A549 (cell line): ENCODE results near the gene FOXP1. TPM values are rescaled to one million over a fixed set of nuclear protein-coding genes. Genes with fewer than 3 reads are reported as not detected.

Source experiments
- ATAC-seq, 2 experiments: fragments of 200-7000 bp in 1 of 2; fragments of >200 bp in 1 of 2; cut with Nextera tagmentation in 1 of 2; cut with Tn5 transposase in 1 of 2; 3 replicates each; pipeline versions ENCODE4 v1.8.0 to v1.9.1; 2018 to 2020; ENCODE audit warnings: mild to moderate bottlenecking in 1 of 2, moderate library complexity in 1 of 2
- CTCF ChIA-PET: fragments of 300-600 bp; sonication (Branson Sonifier 250); formaldehyde crosslinking; extraction: SDS; loops from one replicate; lab custom pipeline; 2021; ENCODE audit warnings: antibody characterized with exemption, inconsistent platforms; lab: Yijun Ruan, JAX
- POLR2A ChIA-PET: fragments of 350-600 bp; formaldehyde crosslinking; extraction: SDS; loops from one replicate; lab custom pipeline; 2021; ENCODE audit warnings: antibody characterized with exemption, inconsistent platforms; lab: Yijun Ruan, JAX
- DNase-seq, 2 experiments: peaks; one replicate each; pipeline versions ENCODE4 v3.0.0 to v3.0.0-alpha.2; 2011 to 2016; ENCODE audit warnings: low read depth in 1 of 2, low spot score in 1 of 2
- FAIRE-seq: peaks from 2 replicates; lab custom pipeline; 2011; peaks lifted over from hg19 to GRCh38; lab: Jason Lieb, UNC
- H3K27ac ChIP-seq, 2 experiments: fragments of >200 bp; sonication (Bioruptor Twin); formaldehyde crosslinking; 3 replicates each; pipeline ENCODE4 v1.5.1; 2016 to 2017
- H3K4me1 ChIP-seq: fragments of >200 bp; sonication (Bioruptor Twin); formaldehyde crosslinking; 3 replicates; pipeline ENCODE4 v1.6.1; 2016
- H3K4me2 ChIP-seq: fragments of >200 bp; sonication (Bioruptor Twin); formaldehyde crosslinking; 3 replicates; pipeline ENCODE4 v1.6.1; 2016
- H3K4me3 ChIP-seq: fragments of >200 bp; sonication (Bioruptor Twin); formaldehyde crosslinking; 3 replicates; pipeline ENCODE4 v1.5.1; 2016
- H3K9me3 ChIP-seq: fragments of >200 bp; sonication (Bioruptor Twin); formaldehyde crosslinking; 3 replicates; pipeline ENCODE4 v1.6.1; 2016
- CBX8 ChIP-seq: fragments of 200-600 bp; sonication (generic); IDR thresholded peaks from 2 replicates; pipeline ENCODE4 v1.6.1; 2016
- CEBPB ChIP-seq, 2 experiments: fragments of >200 bp in 1 of 2; sonication (Bioruptor Twin) in 1 of 2; formaldehyde crosslinking in 1 of 2; IDR thresholded peaks; 2 replicates each; pipeline ENCODE4 v1.6.1; 2012 to 2016
- CHD2 ChIP-seq: fragments of 150-350 bp; IDR thresholded peaks from 2 replicates; pipeline ENCODE4 v1.6.1; 2014; ENCODE audit warnings: low read length; ENCODE audit not compliant: partially characterized antibody
- CHD4 ChIP-seq: fragments of 200-600 bp; sonication (generic); IDR thresholded peaks from 2 replicates; pipeline ENCODE4 v1.6.1; 2016; ENCODE audit warnings: antibody characterized with exemption, mild to moderate bottlenecking, borderline replicate concordance
- EHF ChIP-seq: fragments of 250-450 bp; sonication (Bioruptor Pico); IDR thresholded peaks from 2 replicates; pipeline ENCODE4 v1.5.0; 2020; ENCODE audit warnings: mild to moderate bottlenecking
- EHMT2 ChIP-seq: fragments of 200-600 bp; sonication (generic); IDR thresholded peaks from 2 replicates; pipeline ENCODE4 v1.6.1; 2016; ENCODE audit warnings: antibody characterized with exemption, low read depth, mild to moderate bottlenecking, moderate library complexity
- EP300 ChIP-seq, 2 experiments: fragments of >200 bp; sonication (Bioruptor Twin); formaldehyde crosslinking; IDR thresholded peaks; 2 replicates in 1 of 2; 3 replicates in 1 of 2; pipeline ENCODE4 v1.6.1; 2016 to 2017
- ESRRA ChIP-seq: fragments of 150-350 bp; IDR thresholded peaks from 2 replicates; pipeline ENCODE4 v1.6.1; 2014; ENCODE audit warnings: mild to moderate bottlenecking, low read length, borderline replicate concordance
- FOSL2 ChIP-seq, 2 experiments: fragments of 450-650 bp in 1 of 2; fragments of >200 bp in 1 of 2; sonication (Bioruptor Twin) in 1 of 2; formaldehyde crosslinking; IDR thresholded peaks; 2 replicates each; pipeline versions ENCODE4 v1.5.0 to v1.6.1; 2016 to 2020; ENCODE audit warnings: mild to moderate bottlenecking in 1 of 2, moderate library complexity in 1 of 2
- GATA3 ChIP-seq: IDR thresholded peaks from 2 replicates; pipeline ENCODE4 v1.6.1; 2012; ENCODE audit warnings: borderline replicate concordance
- HOXA7 ChIP-seq: fragments of 250-450 bp; sonication (Bioruptor Pico); IDR thresholded peaks from 2 replicates; pipeline ENCODE4 v1.5.0; 2020; ENCODE audit warnings: mild to moderate bottlenecking, moderate library complexity
- HOXB13 ChIP-seq: fragments of 250-450 bp; sonication (Bioruptor Pico); IDR thresholded peaks from 2 replicates; pipeline ENCODE4 v1.5.0; 2020; ENCODE audit warnings: low read depth, mild to moderate bottlenecking, moderate library complexity
- HOXB5 ChIP-seq: fragments of 250-450 bp; sonication (Bioruptor Pico); IDR thresholded peaks from 2 replicates; pipeline ENCODE4 v1.5.0; 2020; ENCODE audit warnings: mild to moderate bottlenecking, moderate library complexity
- JUN ChIP-seq, 2 experiments: fragments of >200 bp; sonication (Bioruptor Twin); formaldehyde crosslinking; IDR thresholded peaks; 2 replicates in 1 of 2; 3 replicates in 1 of 2; pipeline ENCODE4 v1.6.1; 2016 to 2017
- JUNB ChIP-seq: fragments of >200 bp; sonication (Bioruptor Twin); formaldehyde crosslinking; IDR thresholded peaks from 2 replicates; pipeline ENCODE4 v1.6.1; 2016
- MYC ChIP-seq: IDR thresholded peaks from 2 replicates; pipeline ENCODE4 v1.6.1; 2012; ENCODE audit warnings: mild to moderate bottlenecking, inconsistent platforms, low read length, improper control_type of control experiment, borderline replicate concordance
- NFE2L2 ChIP-seq: fragments of 150-350 bp; conservative IDR thresholded peaks from 2 replicates; pipeline ENCODE4 v1.6.1; 2014; ENCODE audit warnings: low read length
- NPAS2 ChIP-seq: fragments of 250-450 bp; sonication (Bioruptor Pico); IDR thresholded peaks from 2 replicates; pipeline ENCODE4 v1.8.0; 2022; ENCODE audit warnings: mild to moderate bottlenecking, moderate library complexity, borderline replicate concordance
- PHF8 ChIP-seq: fragments of 200-600 bp; sonication (generic); IDR thresholded peaks from 2 replicates; pipeline ENCODE4 v1.6.1; 2016; ENCODE audit warnings: low read depth, mild to moderate bottlenecking, antibody characterized with exemption, moderate library complexity, borderline replicate concordance
- POLR2A ChIP-seq: IDR thresholded peaks from 2 replicates; pipeline ENCODE4 v1.6.1; 2012; ENCODE audit warnings: mild to moderate bottlenecking, low read length
- POLR2AphosphoS2 ChIP-seq: conservative IDR thresholded peaks from 2 replicates; pipeline ENCODE4 v1.6.1; 2012; ENCODE audit warnings: low read length, improper control_type of control experiment, inconsistent platforms
- RAD21 ChIP-seq, 2 experiments: fragments of >200 bp in 1 of 2; sonication (Bioruptor Twin) in 1 of 2; formaldehyde crosslinking in 1 of 2; IDR thresholded peaks in 1 of 2; conservative IDR thresholded peaks in 1 of 2; 2 replicates in 1 of 2; 3 replicates in 1 of 2; pipeline ENCODE4 v1.6.1; 2012 to 2018; ENCODE audit warnings: inconsistent platforms in 1 of 2
- RARB ChIP-seq: fragments of 250-450 bp; sonication (Bioruptor Pico); IDR thresholded peaks from 2 replicates; pipeline ENCODE4 v1.8.0; 2021; ENCODE audit warnings: mild to moderate bottlenecking, moderate library complexity
- RFX5 ChIP-seq: fragments of 450-650 bp; IDR thresholded peaks from 2 replicates; pipeline ENCODE4 v1.7.1; 2014; ENCODE audit warnings: antibody characterized with exemption, mild to moderate bottlenecking, moderate library complexity
- RNF2 ChIP-seq: fragments of 200-600 bp; sonication (generic); IDR thresholded peaks from 2 replicates; pipeline ENCODE4 v1.6.1; 2016; ENCODE audit warnings: low read depth, mild to moderate bottlenecking, antibody characterized with exemption, moderate library complexity, borderline replicate concordance
- SMC3 ChIP-seq: fragments of >200 bp; sonication (Bioruptor Twin); formaldehyde crosslinking; IDR thresholded peaks from 3 replicates; pipeline ENCODE4 v1.6.1; 2018; ENCODE audit warnings: inconsistent platforms
- SREBF2 ChIP-seq: fragments of 450-650 bp; IDR thresholded peaks from 2 replicates; pipeline ENCODE4 v1.6.1; 2014; ENCODE audit warnings: mild to moderate bottlenecking, moderate library complexity
- TFCP2L1 ChIP-seq: fragments of 250-450 bp; sonication (Bioruptor Pico); IDR thresholded peaks from 2 replicates; pipeline ENCODE4 v1.5.0; 2021; ENCODE audit warnings: mild to moderate bottlenecking
- ZNF302 ChIP-seq: fragments of 250-450 bp; sonication (Bioruptor Pico); IDR thresholded peaks from 2 replicates; pipeline ENCODE4 v1.9.0; 2021; ENCODE audit warnings: inconsistent platforms, mild to moderate bottlenecking, moderate library complexity
- ZSCAN20 ChIP-seq: fragments of 250-450 bp; sonication (Bioruptor Pico); IDR thresholded peaks from 2 replicates; pipeline ENCODE4 v1.8.0; 2022; ENCODE audit warnings: mild to moderate bottlenecking, moderate library complexity
- WGBS: methylation state at CpG from one replicate; pipeline ENCODE4 v1.1.6; 2017; ENCODE audit errors: missing lambda C conversion rate; 5-methylcytosine and 5-hydroxymethylcytosine counted together
- polyA plus RNA-seq, 4 experiments: library from polyadenylated mRNA; depleted of rRNA in 3 of 4; stranded (reverse); fragments of >200 nt; fragmentation: RNase III in 1 of 4; extraction: RNeasy Plus Mini Kit Qiagen cat#74134 plus additional on column Dnase treatment in 1 of 4; gene quantifications; 2 replicates in 3 of 4; 3 replicates in 1 of 4; pipeline ENCODE4 v1.2.3, GENCODE V29; 2011 to 2017
- TF ChIP-seq, protein P1 (sequence below): fragments of >200 bp; sonication (Bioruptor Twin); formaldehyde crosslinking; IDR thresholded peaks from 2 replicates; pipeline ENCODE4 v1.6.1; 2016
- TF ChIP-seq, protein P2 (sequence below): fragments of 450-650 bp; IDR thresholded peaks from 2 replicates; pipeline ENCODE4 v1.6.1; 2014; ENCODE audit warnings: antibody characterized with exemption
- TF ChIP-seq, protein P3 (sequence below): fragments of >200 bp; sonication (Bioruptor Twin); formaldehyde crosslinking; IDR thresholded peaks from 3 replicates; pipeline ENCODE4 v1.6.1; 2016
- TF ChIP-seq, protein P4 (sequence below): IDR thresholded peaks from 2 replicates; pipeline ENCODE4 v1.6.1; 2012
- TF ChIP-seq, protein P5 (sequence below): fragments of 150-350 bp; IDR thresholded peaks from 2 replicates; pipeline ENCODE4 v1.6.1; 2014; ENCODE audit warnings: low read depth, mild to moderate bottlenecking, low read length
- TF ChIP-seq, protein P6 (sequence below): fragments of 250-450 bp; sonication (Bioruptor Pico); IDR thresholded peaks from 2 replicates; pipeline ENCODE4 v1.5.0; 2020; ENCODE audit warnings: low read depth, mild to moderate bottlenecking, moderate library complexity

FOXP1 gene
- polyA plus RNA-seq, 2 of the 4 experiments (the other 2 are of a cell fraction) = 12.8 to 13.9 TPM

DNA sequence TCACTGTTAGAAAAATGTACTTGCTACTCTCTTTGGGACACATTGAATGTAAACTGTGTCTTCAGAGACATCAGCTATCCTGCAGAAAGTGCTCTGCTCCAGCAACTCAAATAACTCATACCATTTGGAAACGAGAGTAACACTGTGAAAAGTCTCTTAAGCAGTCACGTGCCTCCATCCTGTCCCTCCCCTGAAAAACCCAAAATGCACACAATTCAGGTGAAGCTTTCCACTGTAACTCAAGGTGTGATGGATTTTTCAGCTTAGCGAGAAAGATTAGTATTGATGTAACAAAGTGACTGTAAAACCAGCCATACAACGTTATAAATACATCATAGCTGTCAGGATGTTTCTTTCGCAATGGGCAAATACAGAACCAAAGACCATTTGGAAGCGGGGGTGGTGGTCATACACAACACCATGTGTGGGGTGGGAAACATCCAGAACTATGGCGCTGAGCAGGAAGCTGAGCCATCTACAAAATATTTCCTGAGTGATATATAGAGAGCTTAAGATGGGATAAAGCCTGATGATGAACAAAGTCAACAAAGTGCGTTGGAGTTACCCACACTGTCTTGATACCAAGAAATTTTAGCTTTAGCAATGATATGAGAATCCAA lies 332.3 kb downstream of the FOXP1 start:
- Histone ChIP-seq H3K4me1 (peaks cover 91% of the 10 kb centered on the region), H3K4me3 (no peak overlapping the region), H3K9me3 (no peaks in the 10 kb centered on the region), H3K27ac (peak overlapping the region; percentile 78), H3K4me2 (peak overlapping the region; percentile 48)
- FAIRE-seq (no peak), DNase-seq (peak in 1 of 2 experiments; percentile 80), ATAC-seq (peak; percentile 75 to 83)
- WGBS = 41% methylated on average over 8 of the region's 8 CpGs
- ChIA-PET CTCF (interaction anchor here (1.1 to 1.7 kb wide), 5 partner anchors 15 to 531 kb away, joined by 3 to 9 read pairs (median 3); no protein-coding TSS in a partner anchor), POLR2A (interaction anchor here (0.7 to 1.0 kb wide), 3 partner anchors 245 to 929 kb away, joined by 3 to 7 read pairs (median 3); partner anchors contain the start of gene FOXP1)
- TF ChIP-seq MYC = no peak
- TF ChIP-seq, protein P1, sequence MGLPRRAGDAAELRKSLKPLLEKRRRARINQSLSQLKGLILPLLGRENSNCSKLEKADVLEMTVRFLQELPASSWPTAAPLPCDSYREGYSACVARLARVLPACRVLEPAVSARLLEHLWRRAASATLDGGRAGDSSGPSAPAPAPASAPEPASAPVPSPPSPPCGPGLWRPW = peak; percentile 61; the same call in 1 of the 2 replicates
- no peak for TF ChIP-seq HOXB13
- no peak for TF ChIP-seq POLR2AphosphoS2
- TF ChIP-seq, protein P2, sequence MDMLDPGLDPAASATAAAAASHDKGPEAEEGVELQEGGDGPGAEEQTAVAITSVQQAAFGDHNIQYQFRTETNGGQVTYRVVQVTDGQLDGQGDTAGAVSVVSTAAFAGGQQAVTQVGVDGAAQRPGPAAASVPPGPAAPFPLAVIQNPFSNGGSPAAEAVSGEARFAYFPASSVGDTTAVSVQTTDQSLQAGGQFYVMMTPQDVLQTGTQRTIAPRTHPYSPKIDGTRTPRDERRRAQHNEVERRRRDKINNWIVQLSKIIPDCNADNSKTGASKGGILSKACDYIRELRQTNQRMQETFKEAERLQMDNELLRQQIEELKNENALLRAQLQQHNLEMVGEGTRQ = peak; percentile 51
- TF ChIP-seq NPAS2 (CRISPR knock-in tag) = no peak
- peak; percentile 66; the same call in 1 of the 2 replicates for TF ChIP-seq HOXB5 (CRISPR knock-in tag)
- no peak for TF ChIP-seq ZNF302 (CRISPR knock-in tag)
- TF ChIP-seq POLR2A = no peak
- no peak for TF ChIP-seq CHD4
- TF ChIP-seq PHF8 = no peak
- TF ChIP-seq SMC3 = peak; percentile 28; the same call in 1 of the 3 replicates
- TF ChIP-seq EHF (CRISPR knock-in tag) = no peak
- TF ChIP-seq EP300 (IDR thresholded peaks at IDR 0.05) = peak; percentile 72 to 91; a peak in 4 of 5 replicates
- TF ChIP-seq RFX5 = no peak
- no peak for TF ChIP-seq RNF2
- no peak for TF ChIP-seq ZSCAN20 (CRISPR knock-in tag)
- TF ChIP-seq RARB = no peak
- TF ChIP-seq CHD2 = no peak
- no peak for TF ChIP-seq SREBF2
- peak; percentile 85 to 88 for TF ChIP-seq CEBPB (IDR thresholded peaks at IDR 0.05)
- no peak for TF ChIP-seq TFCP2L1 (CRISPR knock-in tag)
- TF ChIP-seq RAD21 (conservative IDR thresholded peaks at IDR 0.05 in 1 of 2, IDR thresholded peaks at IDR 0.05 in 1 of 2) = peak in 1 of 2 experiments; percentile 30; a peak in 1 of 5 replicates
- TF ChIP-seq, protein P3, sequence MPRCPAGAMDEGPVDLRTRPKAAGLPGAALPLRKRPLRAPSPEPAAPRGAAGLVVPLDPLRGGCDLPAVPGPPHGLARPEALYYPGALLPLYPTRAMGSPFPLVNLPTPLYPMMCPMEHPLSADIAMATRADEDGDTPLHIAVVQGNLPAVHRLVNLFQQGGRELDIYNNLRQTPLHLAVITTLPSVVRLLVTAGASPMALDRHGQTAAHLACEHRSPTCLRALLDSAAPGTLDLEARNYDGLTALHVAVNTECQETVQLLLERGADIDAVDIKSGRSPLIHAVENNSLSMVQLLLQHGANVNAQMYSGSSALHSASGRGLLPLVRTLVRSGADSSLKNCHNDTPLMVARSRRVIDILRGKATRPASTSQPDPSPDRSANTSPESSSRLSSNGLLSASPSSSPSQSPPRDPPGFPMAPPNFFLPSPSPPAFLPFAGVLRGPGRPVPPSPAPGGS = peak; percentile 57; the same call in 1 of the 3 replicates
- no peak for TF ChIP-seq ESRRA
- no peak for TF ChIP-seq CBX8
- peak; percentile 87 for TF ChIP-seq JUNB
- TF ChIP-seq, protein P4, sequence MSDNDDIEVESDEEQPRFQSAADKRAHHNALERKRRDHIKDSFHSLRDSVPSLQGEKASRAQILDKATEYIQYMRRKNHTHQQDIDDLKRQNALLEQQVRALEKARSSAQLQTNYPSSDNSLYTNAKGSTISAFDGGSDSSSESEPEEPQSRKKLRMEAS = peak; percentile 54; the same call in 1 of the 2 replicates
- TF ChIP-seq JUN (IDR thresholded peaks at IDR 0.05) = peak in 1 of 2 experiments; percentile 58; a peak in 3 of 5 replicates
- TF ChIP-seq, protein P5, sequence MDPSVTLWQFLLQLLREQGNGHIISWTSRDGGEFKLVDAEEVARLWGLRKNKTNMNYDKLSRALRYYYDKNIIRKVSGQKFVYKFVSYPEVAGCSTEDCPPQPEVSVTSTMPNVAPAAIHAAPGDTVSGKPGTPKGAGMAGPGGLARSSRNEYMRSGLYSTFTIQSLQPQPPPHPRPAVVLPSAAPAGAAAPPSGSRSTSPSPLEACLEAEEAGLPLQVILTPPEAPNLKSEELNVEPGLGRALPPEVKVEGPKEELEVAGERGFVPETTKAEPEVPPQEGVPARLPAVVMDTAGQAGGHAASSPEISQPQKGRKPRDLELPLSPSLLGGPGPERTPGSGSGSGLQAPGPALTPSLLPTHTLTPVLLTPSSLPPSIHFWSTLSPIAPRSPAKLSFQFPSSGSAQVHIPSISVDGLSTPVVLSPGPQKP = no peak
- TF ChIP-seq EHMT2 = no peak
- TF ChIP-seq HOXA7 = no peak
- TF ChIP-seq, protein P6, sequence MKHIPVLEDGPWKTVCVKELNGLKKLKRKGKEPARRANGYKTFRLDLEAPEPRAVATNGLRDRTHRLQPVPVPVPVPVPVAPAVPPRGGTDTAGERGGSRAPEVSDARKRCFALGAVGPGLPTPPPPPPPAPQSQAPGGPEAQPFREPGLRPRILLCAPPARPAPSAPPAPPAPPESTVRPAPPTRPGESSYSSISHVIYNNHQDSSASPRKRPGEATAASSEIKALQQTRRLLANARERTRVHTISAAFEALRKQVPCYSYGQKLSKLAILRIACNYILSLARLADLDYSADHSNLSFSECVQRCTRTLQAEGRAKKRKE (CRISPR knock-in tag) = no peak
- no peak for TF ChIP-seq NFE2L2
- TF ChIP-seq FOSL2 (IDR thresholded peaks at IDR 0.05) = peak; percentile 64
- peak; percentile 72 for TF ChIP-seq FOSL2 (CRISPR knock-in tag; IDR thresholded peaks at IDR 0.05)
- peak; percentile 60; the same call in 1 of the 2 replicates for TF ChIP-seq GATA3
